ENCODE measurements around the gene CFAP99. TPM values are rescaled to one million over a fixed set of nuclear protein-coding genes. Genes with fewer than 3 reads are reported as not detected.

CFAP99 gene
- total and polyA plus RNA-seq, 2 of the 4 experiments (the other 2 are of a cell fraction) = not detected

DNA sequence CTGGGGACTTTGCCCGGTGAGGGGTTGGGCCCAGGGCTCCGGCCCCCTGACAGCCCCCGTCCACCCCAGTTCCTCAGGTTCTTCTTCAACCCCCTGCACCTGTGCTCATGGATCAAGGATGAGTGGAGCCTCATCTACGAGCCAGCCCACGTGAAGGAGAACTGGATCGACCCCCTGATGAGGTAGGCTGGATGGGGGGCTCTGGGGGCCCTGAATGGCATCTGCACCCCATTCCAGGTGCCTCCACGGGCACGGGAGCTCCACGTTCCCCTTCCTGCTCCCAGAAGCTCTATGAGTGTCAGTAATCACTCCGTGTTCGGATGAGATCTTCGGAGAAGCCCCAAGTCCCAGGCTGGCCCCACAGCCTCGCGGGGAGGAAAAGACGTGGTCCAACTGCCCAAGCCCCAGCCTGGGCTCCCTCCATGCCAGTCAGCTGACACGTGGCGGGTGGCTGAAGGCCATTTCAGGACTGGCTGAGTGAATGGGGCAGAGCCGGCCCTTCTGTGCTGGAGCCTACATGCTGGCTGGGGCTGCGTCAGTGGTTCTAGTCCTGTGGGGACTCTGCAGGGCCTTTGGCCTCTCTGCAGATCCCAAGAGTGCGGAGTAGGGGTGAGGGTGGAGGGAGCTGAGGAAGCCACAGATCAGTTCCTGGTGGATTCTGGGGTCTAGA, 24.4 kb downstream of the CFAP99 start:
- CTCF ChIA-PET = interaction anchor here (1.7 kb wide), 1 partner anchor 10 kb away, joined by 4 read pairs; no protein-coding TSS in a partner anchor
- no peak overlapping the region for H2AFZ ChIP-seq (replicated peaks; ENCODE audit: low read length, poor library complexity)

More for the DNA sequence above, 24.4 kb downstream of the CFAP99 start:
- Histone ChIP-seq H3K9me3 (ENCODE audit: control insufficient read depth, insufficient read depth, low read length) (no peaks in the 10 kb centered on the region), H3K4me3 (ENCODE audit: insufficient read depth, low read depth, low read length) (no peak overlapping the region), H2AK5ac (ENCODE audit: low read depth, low read length) (no peak overlapping the region), H3K14ac (replicated peaks; ENCODE audit: low read depth, low read length) (no peak overlapping the region), H4K91ac (ENCODE audit: insufficient read depth, low read depth, low read length) (no peak overlapping the region), H3K4me2 (ENCODE audit: low read depth, low read length) (no peak overlapping the region), H3K79me1 (ENCODE audit: low read depth in 1 of 2, low read length in 2 of 2) (no peaks in the 10 kb centered on the region), H2BK120ac (ENCODE audit: low read depth, low read length) (no peak overlapping the region), H3K4me1 (ENCODE audit: control insufficient read depth, insufficient read depth, low read length) (no peaks in the 10 kb centered on the region; the same call in 1 of the 2 replicates), H3K18ac (ENCODE audit: low read depth, low read length) (no peak overlapping the region), H4K5ac (ENCODE audit: low read depth, low read length) (no peak overlapping the region), H2BK5ac (ENCODE audit: low read depth, low read length, poor library complexity, severe bottlenecking) (no peak overlapping the region), H3K36me3 (ENCODE audit: control insufficient read depth, insufficient read depth, low read length) (no peaks in the 10 kb centered on the region), H3K4ac (ENCODE audit: low read depth, low read length) (no peak overlapping the region), H3K27ac (ENCODE audit: insufficient read depth, low read length) (no peak overlapping the region), H3K23ac (ENCODE audit: low read depth, low read length) (no peak overlapping the region), H4K20me1 (ENCODE audit: insufficient read depth, low read length) (no peaks in the 10 kb centered on the region), H3K56ac (ENCODE audit: extremely low read depth, insufficient read depth, low read length) (no peak overlapping the region), H3K9me1 (ENCODE audit: insufficient read depth, low read length) (no peaks in the 10 kb centered on the region), H4K8ac (ENCODE audit: low read depth in 2 of 2, low read length in 2 of 2) (no peak overlapping the region), H3K9ac (ENCODE audit: low read depth, low read length) (no peak overlapping the region), H2BK20ac (ENCODE audit: low read depth, low read length) (no peak overlapping the region), H2BK15ac (ENCODE audit: low read depth, low read length) (no peak overlapping the region), H2AK9ac (replicated peaks; ENCODE audit: low read depth, low read length, poor library complexity) (no peak overlapping the region), H3K27me3 (ENCODE audit: control insufficient read depth, insufficient read depth, low read length) (peaks cover 6% of the 10 kb centered on the region)
- DNase-seq (no peak), ATAC-seq (ENCODE audit: low read depth) (no peak)
- intact Hi-C loops (cut with micrococcal nuclease) (loop anchor here (5.0 kb wide), 1 partner anchor 221 kb away; no protein-coding TSS in a partner anchor), in situ Hi-C loops (cut with MboI; ENCODE audit: low sequenced_read_pairs) (no loop called here), dilution Hi-C loops (cut with HindIII; ENCODE audit: low sequenced_read_pairs, unreplicated experiment) (no loop called here)
- TF ChIP-seq MAFK (IDR thresholded peaks at IDR 0.05; ENCODE audit: low read depth, low read length) = no peak
- TF ChIP-seq, protein P1, sequence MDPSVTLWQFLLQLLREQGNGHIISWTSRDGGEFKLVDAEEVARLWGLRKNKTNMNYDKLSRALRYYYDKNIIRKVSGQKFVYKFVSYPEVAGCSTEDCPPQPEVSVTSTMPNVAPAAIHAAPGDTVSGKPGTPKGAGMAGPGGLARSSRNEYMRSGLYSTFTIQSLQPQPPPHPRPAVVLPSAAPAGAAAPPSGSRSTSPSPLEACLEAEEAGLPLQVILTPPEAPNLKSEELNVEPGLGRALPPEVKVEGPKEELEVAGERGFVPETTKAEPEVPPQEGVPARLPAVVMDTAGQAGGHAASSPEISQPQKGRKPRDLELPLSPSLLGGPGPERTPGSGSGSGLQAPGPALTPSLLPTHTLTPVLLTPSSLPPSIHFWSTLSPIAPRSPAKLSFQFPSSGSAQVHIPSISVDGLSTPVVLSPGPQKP (IDR thresholded peaks at IDR 0.05; ENCODE audit: borderline replicate concordance, low read depth, low read length) = no peak
- no peak for TF ChIP-seq RAD21 (IDR thresholded peaks at IDR 0.05; ENCODE audit: low read length)
- no peak for TF ChIP-seq RCOR1 (IDR thresholded peaks at IDR 0.05; ENCODE audit: insufficient replicate concordance, low read length)
- no peak for TF ChIP-seq MAZ (IDR thresholded peaks at IDR 0.05; ENCODE audit: borderline replicate concordance, low read depth, low read length)
- no peak for TF ChIP-seq RFX5 (IDR thresholded peaks at IDR 0.05; ENCODE audit: low read depth, low read length)
- no peak for TF ChIP-seq FOS (IDR thresholded peaks at IDR 0.05; ENCODE audit: low read depth, low read length)
- TF ChIP-seq SMC3 (IDR thresholded peaks at IDR 0.05; ENCODE audit: low read depth, low read length) = no peak
- no peak for TF ChIP-seq CEBPB (IDR thresholded peaks at IDR 0.05; ENCODE audit: low read depth, low read length)
- no peak for TF ChIP-seq MXI1 (IDR thresholded peaks at IDR 0.05; ENCODE audit: borderline replicate concordance, low read depth, low read length)
- no peak for TF ChIP-seq CHD1 (IDR thresholded peaks at IDR 0.05; ENCODE audit: low read depth, low read length)
- no peak for TF ChIP-seq NFE2L2 (IDR thresholded peaks at IDR 0.05; ENCODE audit: low read depth, low read length)
- TF ChIP-seq, protein P2, sequence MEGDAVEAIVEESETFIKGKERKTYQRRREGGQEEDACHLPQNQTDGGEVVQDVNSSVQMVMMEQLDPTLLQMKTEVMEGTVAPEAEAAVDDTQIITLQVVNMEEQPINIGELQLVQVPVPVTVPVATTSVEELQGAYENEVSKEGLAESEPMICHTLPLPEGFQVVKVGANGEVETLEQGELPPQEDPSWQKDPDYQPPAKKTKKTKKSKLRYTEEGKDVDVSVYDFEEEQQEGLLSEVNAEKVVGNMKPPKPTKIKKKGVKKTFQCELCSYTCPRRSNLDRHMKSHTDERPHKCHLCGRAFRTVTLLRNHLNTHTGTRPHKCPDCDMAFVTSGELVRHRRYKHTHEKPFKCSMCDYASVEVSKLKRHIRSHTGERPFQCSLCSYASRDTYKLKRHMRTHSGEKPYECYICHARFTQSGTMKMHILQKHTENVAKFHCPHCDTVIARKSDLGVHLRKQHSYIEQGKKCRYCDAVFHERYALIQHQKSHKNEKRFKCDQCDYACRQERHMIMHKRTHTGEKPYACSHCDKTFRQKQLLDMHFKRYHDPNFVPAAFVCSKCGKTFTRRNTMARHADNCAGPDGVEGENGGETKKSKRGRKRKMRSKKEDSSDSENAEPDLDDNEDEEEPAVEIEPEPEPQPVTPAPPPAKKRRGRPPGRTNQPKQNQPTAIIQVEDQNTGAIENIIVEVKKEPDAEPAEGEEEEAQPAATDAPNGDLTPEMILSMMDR (conservative IDR thresholded peaks at IDR 0.05; ENCODE audit: low read depth, low read length) = no peak
- TF ChIP-seq, protein P3, sequence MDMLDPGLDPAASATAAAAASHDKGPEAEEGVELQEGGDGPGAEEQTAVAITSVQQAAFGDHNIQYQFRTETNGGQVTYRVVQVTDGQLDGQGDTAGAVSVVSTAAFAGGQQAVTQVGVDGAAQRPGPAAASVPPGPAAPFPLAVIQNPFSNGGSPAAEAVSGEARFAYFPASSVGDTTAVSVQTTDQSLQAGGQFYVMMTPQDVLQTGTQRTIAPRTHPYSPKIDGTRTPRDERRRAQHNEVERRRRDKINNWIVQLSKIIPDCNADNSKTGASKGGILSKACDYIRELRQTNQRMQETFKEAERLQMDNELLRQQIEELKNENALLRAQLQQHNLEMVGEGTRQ (IDR thresholded peaks at IDR 0.05; ENCODE audit: low read depth, low read length) = no peak
- TF ChIP-seq BHLHE40 (IDR thresholded peaks at IDR 0.05; ENCODE audit: low read depth, low read length) = no peak
- TF ChIP-seq POLR2A (IDR thresholded peaks at IDR 0.05; ENCODE audit: low read depth, low read length) = no peak
- WGBS, 2 experiments (ENCODE audit: extremely low coverage in 2 of 2, insufficient read length in 1 of 2) = 85% methylated on average over 12 of the region's 20 CpGs; no CpG with 5 or more reads in 1 of the 2 experiments
- POLR2A ChIA-PET (ENCODE audit: unreplicated experiment) = no interaction called here
- no TSS peak for BruUV-seq (replicated peaks)

Data from IMR-90 (cell line).